WTC11 (cell line): ENCODE measurements around the gene LRP1.

Source experiments
- CBFB ChIP-seq: sonication (generic); formaldehyde crosslinking; IDR thresholded peaks from 2 replicates; pipeline ENCODE4 v1.8.1; 2022; ENCODE audit warnings: mild to moderate bottlenecking, low read depth, missing genetic modification reagents
- CREB1 ChIP-seq: sonication (generic); formaldehyde crosslinking; IDR thresholded peaks from 2 replicates; pipeline ENCODE4 v1.8.0; 2023; ENCODE audit warnings: mild to moderate bottlenecking, missing genetic modification reagents
- CTCF ChIP-seq: fragments of 200-600 bp; IDR thresholded peaks from 2 replicates; pipeline ENCODE4 v1.8.0; 2022; ENCODE audit warnings: antibody characterized with exemption
- FOXP1 ChIP-seq: sonication (generic); formaldehyde crosslinking; IDR thresholded peaks from 2 replicates; pipeline ENCODE4 v1.8.0; 2022; ENCODE audit warnings: missing genetic modification reagents, mild to moderate bottlenecking, moderate library complexity, borderline replicate concordance
- MAX ChIP-seq: sonication (generic); formaldehyde crosslinking; IDR thresholded peaks from 2 replicates; pipeline ENCODE4 v1.8.0; 2022; ENCODE audit warnings: mild to moderate bottlenecking, missing genetic modification reagents
- NFE2L1 ChIP-seq: sonication (generic); formaldehyde crosslinking; IDR thresholded peaks from 2 replicates; pipeline ENCODE4 v1.8.1; 2023; ENCODE audit warnings: missing genetic modification reagents
- RELA ChIP-seq: sonication (generic); formaldehyde crosslinking; IDR thresholded peaks from 2 replicates; pipeline ENCODE4 v1.8.1; 2022; ENCODE audit warnings: missing genetic modification reagents, mild to moderate bottlenecking, borderline replicate concordance
- USF2 ChIP-seq: sonication (generic); formaldehyde crosslinking; IDR thresholded peaks from 2 replicates; pipeline ENCODE4 v1.8.1; 2023; ENCODE audit warnings: mild to moderate bottlenecking, missing genetic modification reagents, moderate library complexity
- ZNF671 ChIP-seq: fragments of 250-450 bp; sonication (Bioruptor Pico); IDR thresholded peaks from 2 replicates; pipeline ENCODE4 v1.8.0; 2021; ENCODE audit warnings: mild to moderate bottlenecking

- TF ChIP-seq CTCF (no peak), RELA (no peak), CREB1 (no peak), MAX (CRISPR knock-in tag) (no peak), USF2 (no peak), ZNF671 (no peak), CBFB (CRISPR knock-in tag) (no peak), FOXP1 (CRISPR knock-in tag) (no peak), NFE2L1 (no peak)
Observed at GRCh38 chr12:57111031-57111734, 17.1 kb upstream of the LRP1 start, which contains the start of gene STAT6.
